Lung (tissue), 12 donors: ENCODE results near the gene CLEC19A. TPM values are rescaled to one million over a fixed set of nuclear protein-coding genes. Genes with fewer than 3 reads are reported as not detected.

Experiments used
- ATAC-seq: fragments of 200-7000 bp; cut with Tn5 transposase; one replicate; pipeline ENCODE4 v1.9.1; 2020; ENCODE audit warnings: moderate number of reproducible peaks; ENCODE audit not compliant: insufficient read depth, low FRiP score
- DNase-seq, 3 donors: peaks; one replicate each; pipeline ENCODE4 v3.0.0-alpha.2; 2013 to 2017
- H3K27ac ChIP-seq, 2 donors: one replicate each; pipeline ENCODE4 v1.5.1; 2013; ENCODE audit warnings: mild to moderate bottlenecking in 2 of 2, moderate library complexity in 2 of 2, control low read depth in 1 of 2, inconsistent platforms in 1 of 2, low read depth in 1 of 2, low read length in 1 of 2
- H3K27me3 ChIP-seq, 3 donors: one replicate each; pipeline ENCODE4 v1.5.1; 2013; ENCODE audit warnings: low read length in 2 of 3; ENCODE audit not compliant: control insufficient read depth in 3 of 3, insufficient read depth in 3 of 3
- H3K36me3 ChIP-seq, 4 donors: one replicate each; pipeline ENCODE4 v1.5.1; 2013; ENCODE audit warnings: low read length in 4 of 4, mild to moderate bottlenecking in 1 of 4, moderate library complexity in 1 of 4; ENCODE audit not compliant: control insufficient read depth in 4 of 4, insufficient read depth in 4 of 4
- H3K4me1 ChIP-seq, 5 donors: one replicate each; pipeline ENCODE4 v1.5.1; 2013; ENCODE audit warnings: low read length in 5 of 5, mild to moderate bottlenecking in 2 of 5, moderate library complexity in 1 of 5; ENCODE audit not compliant: control insufficient read depth in 5 of 5, insufficient read depth in 5 of 5
- H3K4me3 ChIP-seq: one replicate; pipeline ENCODE4 v1.5.1; 2013; ENCODE audit warnings: mild to moderate bottlenecking, control low read depth, moderate library complexity
- H3K9ac ChIP-seq, 2 donors: one replicate each; pipeline ENCODE4 v1.5.1; 2013; ENCODE audit warnings: low read length in 2 of 2, control low read depth in 1 of 2; ENCODE audit not compliant: insufficient read depth in 1 of 2
- H3K9me3 ChIP-seq, 4 donors: one replicate each; pipeline ENCODE4 v1.5.1; 2013; ENCODE audit warnings: low read length in 3 of 4, mild to moderate bottlenecking in 1 of 4, moderate library complexity in 1 of 4; ENCODE audit not compliant: control insufficient read depth in 4 of 4, insufficient read depth in 3 of 4
- WGBS, 2 donors: extraction: QIAGEN DNeasy Blood & Tissue Kit; methylation state at CpG; one replicate each; pipeline ENCODE4 v1.1.7; 2013; 5-methylcytosine and 5-hydroxymethylcytosine counted together
- polyA plus RNA-seq, 2 donors: library from polyadenylated mRNA; stranded (reverse); fragments of 200-250 nt; gene quantifications; one replicate each; pipeline ENCODE4 v1.2.1, GENCODE V29; 2013
- total RNA-seq, 2 donors: library from RNA; depleted of rRNA in 1 of 2; stranded (reverse); fragments of >200 nt in 1 of 2; gene quantifications; one replicate each; pipeline ENCODE4 v1.2.1, GENCODE V29; 2014 to 2021
- TF ChIP-seq, protein P1 (sequence below): IDR thresholded peaks from 2 replicates; pipeline ENCODE4 v1.5.1; 2012; ENCODE audit warnings: mild to moderate bottlenecking; ENCODE audit errors: control extremely low read depth, extremely low read depth
- donor health status: control.
- donor health status: control.
- donor health status: Bipolar disorder and iron deficiency.
- donor health status: healthy.
- donor health status: DM: yes; HTN: yes; CAD: no.

Gene CLEC19A
- total and polyA plus RNA-seq, 4 donors = 0.02 TPM; not detected in 3

DNA sequence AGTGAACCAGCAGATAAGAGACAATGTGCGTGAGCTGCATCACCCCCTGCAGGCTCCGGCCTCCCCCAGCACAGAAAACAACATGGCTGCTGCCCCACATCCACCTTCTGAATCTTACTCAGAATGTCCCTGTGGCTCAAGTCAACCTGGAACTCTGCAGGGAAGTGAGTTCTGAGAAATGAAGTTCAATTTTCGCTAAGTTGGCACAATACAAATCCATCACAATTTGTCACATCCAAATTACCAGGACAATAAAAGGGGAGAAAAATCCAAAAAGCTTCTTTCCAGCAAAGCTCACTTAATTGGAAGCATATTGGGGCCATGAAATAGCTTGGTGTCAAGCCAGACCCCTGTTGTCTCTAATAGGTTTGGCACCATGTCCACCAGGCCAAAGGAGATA lies 38.1 kb downstream of the CLEC19A start:
- WGBS, 2 donors = 56 to 93% methylated on average over 3 of the region's 3 CpGs

DNA sequence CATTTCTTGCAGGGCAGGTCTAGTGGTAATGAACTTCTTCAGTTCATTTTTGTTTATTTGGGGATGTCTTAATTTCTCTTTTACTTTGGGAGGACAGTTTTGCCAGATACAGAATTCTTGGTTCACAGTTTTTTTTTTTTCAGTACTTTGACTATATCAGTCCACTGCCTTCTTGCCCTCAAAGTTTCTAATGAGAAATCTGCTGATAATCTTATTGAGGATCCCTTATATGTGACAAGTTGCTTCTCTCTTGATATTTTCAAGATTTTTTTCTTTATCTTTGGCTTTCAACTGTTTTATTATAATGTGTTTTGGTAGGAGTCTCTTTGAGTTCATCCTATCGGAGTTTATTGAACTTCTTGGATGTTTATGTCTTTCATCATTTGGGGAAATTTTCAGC lies 42.8 kb downstream of the CLEC19A start:
- TF ChIP-seq, protein P1, sequence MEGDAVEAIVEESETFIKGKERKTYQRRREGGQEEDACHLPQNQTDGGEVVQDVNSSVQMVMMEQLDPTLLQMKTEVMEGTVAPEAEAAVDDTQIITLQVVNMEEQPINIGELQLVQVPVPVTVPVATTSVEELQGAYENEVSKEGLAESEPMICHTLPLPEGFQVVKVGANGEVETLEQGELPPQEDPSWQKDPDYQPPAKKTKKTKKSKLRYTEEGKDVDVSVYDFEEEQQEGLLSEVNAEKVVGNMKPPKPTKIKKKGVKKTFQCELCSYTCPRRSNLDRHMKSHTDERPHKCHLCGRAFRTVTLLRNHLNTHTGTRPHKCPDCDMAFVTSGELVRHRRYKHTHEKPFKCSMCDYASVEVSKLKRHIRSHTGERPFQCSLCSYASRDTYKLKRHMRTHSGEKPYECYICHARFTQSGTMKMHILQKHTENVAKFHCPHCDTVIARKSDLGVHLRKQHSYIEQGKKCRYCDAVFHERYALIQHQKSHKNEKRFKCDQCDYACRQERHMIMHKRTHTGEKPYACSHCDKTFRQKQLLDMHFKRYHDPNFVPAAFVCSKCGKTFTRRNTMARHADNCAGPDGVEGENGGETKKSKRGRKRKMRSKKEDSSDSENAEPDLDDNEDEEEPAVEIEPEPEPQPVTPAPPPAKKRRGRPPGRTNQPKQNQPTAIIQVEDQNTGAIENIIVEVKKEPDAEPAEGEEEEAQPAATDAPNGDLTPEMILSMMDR = no peak
- H3K4me3 ChIP-seq = no peak overlapping the region
- H3K9ac ChIP-seq = no peak overlapping the region
- no peak for DNase-seq
- peaks cover 0 to 14% (median 0%) of the 10 kb centered on the region in 5 donors for H3K4me1 ChIP-seq
- no peak overlapping the region for H3K27ac ChIP-seq
- no peaks in the 10 kb centered on the region for H3K36me3 ChIP-seq
- peaks cover 0 to 2% (median 0%) of the 10 kb centered on the region in 4 donors for H3K9me3 ChIP-seq
- no peaks in the 10 kb centered on the region for H3K27me3 ChIP-seq
- 97 to 98% methylated on average over 1 of the region's 1 CpG for WGBS, 2 donors
- ATAC-seq = no peak

More for the DNA sequence above, 38.1 kb downstream of the CLEC19A start:
- H3K4me1 ChIP-seq = no peaks in the 10 kb centered on the region
- H3K9ac ChIP-seq = no peak overlapping the region
- ATAC-seq (no peak), DNase-seq (no peak)
- TF ChIP-seq, protein P1 = no peak
- no peaks in the 10 kb centered on the region for H3K27me3 ChIP-seq
- H3K9me3 ChIP-seq = no peaks in the 10 kb centered on the region
- H3K27ac ChIP-seq = no peak overlapping the region
- no peak overlapping the region for H3K4me3 ChIP-seq
- H3K36me3 ChIP-seq = no peaks in the 10 kb centered on the region

DNA sequence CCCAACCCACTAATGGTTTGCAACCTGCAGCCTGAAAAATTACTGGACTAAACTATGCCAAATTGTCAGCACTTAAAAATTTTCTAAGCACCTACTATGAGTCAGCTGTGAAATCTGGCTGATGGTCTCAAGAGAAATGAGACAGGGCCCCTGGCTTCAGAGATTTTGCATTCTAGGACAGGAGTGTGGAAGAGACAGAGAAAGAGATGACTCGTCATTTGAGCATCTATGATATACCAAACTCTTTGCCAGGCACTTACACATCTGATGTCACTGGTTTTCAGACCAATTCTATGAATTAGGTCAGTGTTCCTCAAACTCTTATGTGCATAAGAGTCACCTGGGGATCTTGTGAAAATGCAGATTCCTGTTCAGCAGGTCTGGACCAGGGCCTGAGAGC lies 44.4 kb downstream of the CLEC19A start:
- H3K36me3 ChIP-seq = no peaks in the 10 kb centered on the region
- H3K27me3 ChIP-seq = no peaks in the 10 kb centered on the region
- peaks cover 0 to 14% (median 0%) of the 10 kb centered on the region in 5 donors for H3K4me1 ChIP-seq
- peaks cover 0 to 2% (median 0%) of the 10 kb centered on the region in 4 donors for H3K9me3 ChIP-seq
- ATAC-seq (no peak), DNase-seq (no peak)
- WGBS, 2 donors = 88 to 95% methylated on average over 1 of the region's 1 CpG
- TF ChIP-seq, protein P1 = no peak
- H3K9ac ChIP-seq = no peak overlapping the region
- H3K4me3 ChIP-seq = no peak overlapping the region
- H3K27ac ChIP-seq = no peak overlapping the region

GRCh38 chr16:19330841-19331397 lies 45.4 kb downstream of the CLEC19A start:
- TF ChIP-seq, protein P1 = no peak
- peak overlapping the region in 1 of 2 donors; percentile 58 for H3K27ac ChIP-seq
- H3K9ac ChIP-seq = peak overlapping the region in 1 of 2 donors; percentile 8
- DNase-seq = peak; percentile 87 to 96 (median 94)
- H3K4me1 ChIP-seq = peaks cover 0 to 14% (median 0%) of the 10 kb centered on the region in 5 donors
- ATAC-seq = no peak
- H3K36me3 ChIP-seq = no peaks in the 10 kb centered on the region
- no peaks in the 10 kb centered on the region for H3K27me3 ChIP-seq
- H3K4me3 ChIP-seq = no peak overlapping the region
- peaks cover 0 to 4% (median 0%) of the 10 kb centered on the region in 4 donors for H3K9me3 ChIP-seq
- WGBS, 2 donors = 57 to 80% methylated on average over 6 of the region's 6 CpGs
